GM12878 (cell line): ENCODE measurements around the gene GALNT6. TPM values are rescaled to one million over a fixed set of nuclear protein-coding genes. Genes with fewer than 3 reads are reported as not detected.
A peak's percentile ranks its signal among the peaks of the same experiment; 100 is the strongest.

Source experiments
- ATF7 ChIP-seq: fragments of 450-650 bp; IDR thresholded peaks from 2 replicates; pipeline ENCODE4 v1.6.1; 2016; ENCODE audit warnings: low read depth, mild to moderate bottlenecking
- BACH1 ChIP-seq: fragments of 450-650 bp; IDR thresholded peaks from 2 replicates; pipeline ENCODE4 v1.6.1; 2017; ENCODE audit warnings: mild to moderate bottlenecking, borderline replicate concordance
- BHLHE40 ChIP-seq, 2 experiments: fragments of 450-650 bp in 1 of 2; IDR thresholded peaks; 2 replicates each; pipeline ENCODE4 v1.6.1; 2011 to 2017; ENCODE audit warnings: low read depth in 2 of 2, borderline replicate concordance in 1 of 2, improper control_type of control experiment in 1 of 2, low read length in 1 of 2, mild to moderate bottlenecking in 1 of 2
- BRCA1 ChIP-seq: IDR thresholded peaks from 2 replicates; pipeline ENCODE4 v1.6.1; 2011; ENCODE audit warnings: low read depth, low read length, improper control_type of control experiment
- CBX5 ChIP-seq: sonication (generic); IDR thresholded peaks from 2 replicates; pipeline ENCODE4 v1.6.1; 2016; ENCODE audit warnings: low read depth, moderate library complexity, mild to moderate bottlenecking, inconsistent platforms
- CEBPB ChIP-seq, 2 experiments: fragments of 150-350 bp in 1 of 2; IDR thresholded peaks; 2 replicates each; pipeline ENCODE4 v1.6.1; 2012 to 2014; ENCODE audit warnings: low read depth in 2 of 2, low read length in 2 of 2, borderline replicate concordance in 1 of 2, inconsistent platforms in 1 of 2
- CEBPZ ChIP-seq: fragments of 150-350 bp; IDR thresholded peaks from 2 replicates; pipeline ENCODE4 v1.6.1; 2016; ENCODE audit warnings: low read depth, low read length
- CREM ChIP-seq: IDR thresholded peaks from 2 replicates; pipeline ENCODE4 v1.6.1; 2014; ENCODE audit warnings: antibody characterized with exemption, low read depth
- HSF1 ChIP-seq: fragments of 150-350 bp; IDR thresholded peaks from 2 replicates; pipeline ENCODE4 v1.6.1; 2014; ENCODE audit warnings: mild to moderate bottlenecking, low read depth, low read length
- IRF5 ChIP-seq: fragments of 450-650 bp; IDR thresholded peaks from 2 replicates; pipeline ENCODE4 v1.6.1; 2017; ENCODE audit warnings: borderline replicate concordance
- MEF2A ChIP-seq: IDR thresholded peaks from 2 replicates; pipeline ENCODE4 v1.6.1; 2011; ENCODE audit warnings: low read depth, mild to moderate bottlenecking, low read length, moderate library complexity; ENCODE audit not compliant: insufficient read depth
- MTA2 ChIP-seq: fragments of 450-650 bp; IDR thresholded peaks from 2 replicates; pipeline ENCODE4 v1.6.1; 2016; ENCODE audit warnings: low read depth, mild to moderate bottlenecking, moderate library complexity
- PAX8 ChIP-seq: fragments of 450-650 bp; IDR thresholded peaks from 2 replicates; pipeline ENCODE4 v1.6.1; 2017; ENCODE audit warnings: mild to moderate bottlenecking, moderate library complexity
- POLR2A ChIP-seq: IDR thresholded peaks from 2 replicates; pipeline ENCODE4 v1.6.1; 2011; ENCODE audit warnings: low read depth, mild to moderate bottlenecking, low read length
- RCOR1 ChIP-seq: conservative IDR thresholded peaks from 2 replicates; pipeline ENCODE4 v1.6.1; 2012; ENCODE audit warnings: low read depth, low read length, improper control_type of control experiment
- STAT3 ChIP-seq: IDR thresholded peaks from 2 replicates; pipeline ENCODE4 v1.6.1; 2011; ENCODE audit warnings: low read depth, low read length, improper control_type of control experiment
- SUPT20H ChIP-seq: IDR thresholded peaks from 2 replicates; pipeline ENCODE4 v1.6.1; 2011; ENCODE audit warnings: low read depth, mild to moderate bottlenecking, low read length, moderate library complexity, borderline replicate concordance; ENCODE audit not compliant: control insufficient read depth
- TCF12 ChIP-seq: IDR thresholded peaks from 2 replicates; pipeline ENCODE4 v1.6.1; 2011; ENCODE audit warnings: low read depth, mild to moderate bottlenecking, low read length
- YY1 ChIP-seq: IDR thresholded peaks from 2 replicates; pipeline ENCODE4 v1.6.1; 2011; ENCODE audit warnings: low read depth, mild to moderate bottlenecking, low read length
- ZBTB4 ChIP-seq: fragments of 450-650 bp; formaldehyde crosslinking; IDR thresholded peaks from 2 replicates; pipeline ENCODE4 v1.4.0; 2022; ENCODE audit warnings: mild to moderate bottlenecking, moderate library complexity
- polyA plus RNA-seq, 11 experiments: library from polyadenylated mRNA; depleted of rRNA in 4 of 11; unstranded in 6 of 11; stranded (reverse) in 5 of 11; fragments of >200 nt; fragmentation: Nextera tagmentation in 4 of 11; fragmentation: Illumina TruSeq in 1 of 11; extraction: Ambion mirVana in 4 of 11; extraction: Trizol in 1 of 11; gene quantifications; 1 replicate in 1 of 11; 2 replicates in 10 of 11; pipeline versions ENCODE4 v1.2.1 to v1.2.3, GENCODE V29; 2011 to 2016; ENCODE audit warnings: inconsistent platforms in 2 of 11, missing spikeins in 2 of 11, low read depth in 1 of 11
- total RNA-seq, 4 experiments: library from RNA; depleted of rRNA in 3 of 4; stranded (reverse); fragments of >200 nt in 3 of 4; fragmentation: Illumina TruSeq in 1 of 4; extraction: Trizol in 1 of 4; gene quantifications; 2 replicates each; pipeline versions ENCODE4 v1.2.1 to v1.2.3, GENCODE V29; 2013 to 2021

GALNT6 gene
- total and polyA plus RNA-seq, 10 of the 15 experiments (the other 5 are each of a cell fraction or from before 2014, with no cell fraction given): 6.6 to 40.4 (median 23.7) TPM

GRCh38 chr12:51368640-51369517 lies 22.3 kb downstream of the GALNT6 start (continued):
- no peak for TF ChIP-seq PAX8
- no peak for TF ChIP-seq IRF5
- peak; percentile 97 for TF ChIP-seq TCF12
- no peak for TF ChIP-seq SUPT20H
- TF ChIP-seq BRCA1: no peak
- peak; percentile 92 for TF ChIP-seq ATF7
- TF ChIP-seq HSF1: no peak
- peak; percentile 87; the same call in 1 of the 2 replicates for TF ChIP-seq CBX5
- peak; percentile 59 for TF ChIP-seq POLR2A
- TF ChIP-seq YY1: peak; percentile 93
- TF ChIP-seq CREM: peak; percentile 96
- no peak for TF ChIP-seq ZBTB4 (CRISPR knock-in tag)
- peak; percentile 87 for TF ChIP-seq MTA2
- TF ChIP-seq RCOR1: no peak; the same call in 1 of the 2 replicates
- peak in 1 of 2 experiments; percentile 98; a peak in 2 of 4 replicates for TF ChIP-seq CEBPB (IDR thresholded peaks at IDR 0.05; ENCODE audit: borderline replicate concordance in 1 of 2, low read depth in 2 of 2, low read length in 2 of 2)
- TF ChIP-seq STAT3: no peak
- TF ChIP-seq BACH1: peak; percentile 86
- TF ChIP-seq BHLHE40 (IDR thresholded peaks at IDR 0.05; ENCODE audit: borderline replicate concordance in 1 of 2, low read depth in 2 of 2, low read length in 1 of 2): peak; percentile 90
- TF ChIP-seq MEF2A: peak; percentile 82
- TF ChIP-seq CEBPZ: no peak
